CD4-positive, alpha-beta T cell treated with Interleukin-10 for 1 hour (primary cell): ENCODE measurements around the gene SCYGR8.
"Not testable (repeated sequence)": the region's sequence is repeated elsewhere in the genome, so short reads cannot be mapped to it uniquely, and the experiment has no call there.

Experiments used
- DNase-seq: peaks from one replicate; pipeline ENCODE4 v3.0.0-alpha.2; 2020

SCYGR8 gene, protein sequence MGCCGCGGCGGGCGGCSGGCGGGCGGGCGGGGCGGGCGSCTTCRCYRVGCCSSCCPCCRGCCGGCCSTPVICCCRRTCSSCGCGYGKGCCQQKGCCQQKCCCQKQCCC

DNA sequence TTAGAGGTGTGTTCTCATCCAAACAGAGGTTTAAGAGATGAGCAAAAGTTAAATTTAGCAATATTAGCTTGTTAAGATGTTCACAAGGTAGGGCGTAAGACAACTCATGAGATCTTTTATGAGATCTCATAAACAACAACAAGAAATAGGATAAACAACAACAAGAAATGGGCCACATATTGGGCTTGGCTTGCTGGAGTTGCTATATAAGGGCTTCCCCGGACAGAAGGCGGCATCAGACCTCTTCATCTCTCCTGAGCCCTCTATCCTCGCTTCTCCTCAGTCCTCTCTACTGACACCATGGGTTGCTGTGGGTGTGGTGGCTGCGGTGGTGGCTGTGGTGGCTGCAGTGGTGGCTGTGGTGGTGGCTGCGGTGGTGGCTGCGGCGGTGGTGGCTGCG lies at the start of gene SCYGR8:
SCYGR8 (plus strand) TSS at position 301 of the 400 bp plus-strand sequence; CDS start at position 301, 0 bp downstream.
- DNase-seq: no peak

DNA sequence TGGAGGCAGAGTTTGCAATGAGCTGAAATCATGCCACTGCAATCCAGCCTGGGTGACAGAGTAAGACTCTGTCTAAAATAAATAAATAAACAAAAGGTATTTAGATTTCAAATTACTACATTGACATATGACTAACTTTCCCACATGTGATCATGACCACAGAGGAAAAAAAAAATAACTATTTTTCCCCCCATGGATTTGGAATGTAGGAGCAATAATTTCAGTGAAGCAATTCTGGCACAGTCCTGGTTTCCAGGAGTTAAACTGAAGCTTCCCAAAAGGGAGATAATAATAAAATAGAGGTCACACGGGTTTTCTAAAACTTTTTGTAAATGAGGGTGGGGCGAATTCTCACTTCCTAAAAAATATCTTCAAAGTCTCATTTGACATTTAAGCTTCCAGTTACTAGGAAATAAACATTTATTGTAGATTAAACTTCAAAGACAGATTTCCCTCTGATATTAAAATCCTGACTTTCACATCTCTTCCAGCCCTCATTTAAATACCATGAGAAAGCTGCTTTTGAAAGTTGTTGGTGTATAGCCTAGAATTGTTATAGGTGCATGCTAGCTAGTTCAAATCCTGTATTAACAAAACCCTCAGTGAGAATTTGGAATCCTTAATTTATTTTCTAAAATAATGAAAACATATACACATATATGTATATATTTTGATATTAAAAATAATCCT lies 48.6 kb upstream of the SCYGR8 start:
- DNase-seq: no peak

DNA sequence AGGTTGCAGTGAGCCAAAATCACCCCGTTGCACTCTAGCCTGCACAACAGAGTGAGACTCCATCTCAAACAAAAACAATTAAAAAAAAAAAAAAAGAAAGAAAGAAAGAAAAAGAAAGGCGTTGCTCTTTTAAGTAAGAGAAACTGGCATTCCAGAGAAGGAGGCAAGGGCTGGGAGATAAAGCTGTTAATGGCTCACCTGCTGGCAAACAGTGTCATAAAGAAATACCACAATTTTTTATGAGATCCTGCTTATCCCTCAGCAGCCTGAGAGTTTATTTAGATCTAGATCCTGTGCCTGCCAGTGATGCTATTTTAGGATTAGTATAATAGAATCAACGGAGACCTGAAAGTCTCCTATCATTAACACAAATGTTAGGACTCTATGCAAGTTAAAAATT lies 44.1 kb upstream of the SCYGR8 start:
- DNase-seq: no peak

DNA sequence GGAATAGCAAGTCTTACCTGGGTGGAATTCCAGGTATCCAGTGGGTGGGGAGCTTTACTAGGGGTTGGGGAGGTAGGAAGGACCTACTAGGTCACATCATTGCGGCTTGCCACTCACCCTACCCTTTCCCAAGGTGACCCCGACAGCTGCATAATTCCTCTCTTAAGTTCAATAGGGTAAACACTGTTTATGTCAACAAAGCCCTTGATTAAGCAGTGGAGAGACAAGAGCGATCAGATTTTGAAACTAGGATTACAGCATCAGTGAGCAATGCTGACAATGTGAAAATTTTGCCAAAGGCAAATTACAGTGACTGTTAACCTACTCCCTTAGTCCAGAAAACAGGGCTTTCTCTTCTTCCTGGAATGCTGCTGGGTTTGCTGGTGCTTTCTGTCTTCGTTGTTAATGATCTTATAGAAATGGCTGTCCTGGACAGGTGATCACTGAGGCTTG lies 42.4 kb upstream of the SCYGR8 start:
- DNase-seq: no peak

DNA sequence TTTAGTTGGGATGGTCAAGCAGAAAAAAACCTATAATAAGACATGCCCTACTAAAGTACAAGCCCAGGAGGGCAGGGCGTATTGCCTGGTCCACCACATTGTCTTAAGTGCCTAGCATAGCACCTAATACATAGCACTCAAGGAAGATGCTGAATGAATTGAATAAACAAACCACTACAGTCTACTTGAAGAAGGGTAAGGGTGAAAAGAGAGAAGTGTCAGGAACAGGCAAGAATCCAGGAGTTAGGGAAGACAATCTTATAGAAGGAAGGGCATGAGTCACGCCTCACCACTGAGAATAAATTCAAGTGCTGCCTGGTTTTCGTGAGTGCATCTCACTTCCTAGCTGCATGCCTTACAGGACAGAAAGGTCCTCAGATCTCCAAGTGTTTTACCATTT lies 41.7 kb upstream of the SCYGR8 start:
- no peak for DNase-seq

DNA sequence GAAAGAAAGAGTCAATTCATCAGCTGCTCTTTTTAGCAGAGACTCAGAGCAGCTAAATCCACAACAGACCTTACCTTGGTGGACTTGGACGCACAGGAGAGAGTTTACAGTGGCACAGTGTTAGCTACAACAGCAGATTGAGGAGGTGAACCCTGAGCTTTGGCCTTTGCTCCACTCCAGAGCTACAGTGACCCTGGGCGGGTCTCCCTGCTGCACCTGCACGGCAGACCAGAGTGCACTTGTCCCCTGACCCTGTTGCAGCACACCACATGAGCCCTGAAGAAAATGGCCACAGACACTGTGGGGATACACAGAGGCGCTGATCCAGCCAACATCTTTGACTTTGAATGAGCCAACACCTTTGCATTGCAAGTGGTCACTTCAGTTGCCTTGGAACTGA lies 38.8 kb upstream of the SCYGR8 start:
- no peak for DNase-seq

DNA sequence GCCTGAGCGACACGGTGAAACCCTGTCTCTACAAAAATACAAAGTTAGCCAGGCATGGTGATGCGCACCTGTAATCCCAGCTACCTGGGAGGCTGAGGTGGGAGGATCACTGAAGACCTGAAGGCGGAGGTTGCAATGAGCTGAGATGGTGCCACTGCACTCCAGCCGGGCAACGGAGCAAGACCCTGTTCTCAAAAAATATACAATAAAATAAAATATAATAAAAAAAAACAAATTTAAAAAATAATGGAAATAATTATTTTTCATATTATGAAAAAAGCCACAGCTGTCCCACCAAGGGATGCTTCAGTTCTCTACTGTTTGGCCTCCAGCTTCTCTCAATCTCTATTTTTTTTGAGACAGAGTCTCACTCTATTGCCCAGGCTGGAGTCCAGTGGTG lies 38.3 kb upstream of the SCYGR8 start:
- no peak for DNase-seq

DNA sequence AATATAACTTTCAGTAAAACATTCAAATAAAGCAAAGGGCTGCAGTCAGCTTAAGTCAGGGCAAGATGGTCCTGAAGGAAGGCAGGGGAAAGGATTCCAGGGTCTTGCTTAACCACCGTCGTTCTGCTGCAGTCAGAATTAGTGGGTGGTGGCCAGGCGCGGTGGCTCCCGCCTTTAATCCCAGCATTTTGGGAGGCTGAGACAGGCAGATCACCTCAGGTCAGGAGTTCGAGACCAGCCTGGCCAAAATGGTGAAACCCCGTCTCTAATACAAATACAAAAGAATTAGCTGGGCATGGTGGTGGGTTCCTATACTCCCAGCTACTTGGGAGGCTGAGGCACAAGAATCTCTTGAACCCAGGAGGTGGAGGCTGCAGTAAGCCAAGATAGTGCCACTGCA lies 34.7 kb upstream of the SCYGR8 start:
- no peak for DNase-seq

DNA sequence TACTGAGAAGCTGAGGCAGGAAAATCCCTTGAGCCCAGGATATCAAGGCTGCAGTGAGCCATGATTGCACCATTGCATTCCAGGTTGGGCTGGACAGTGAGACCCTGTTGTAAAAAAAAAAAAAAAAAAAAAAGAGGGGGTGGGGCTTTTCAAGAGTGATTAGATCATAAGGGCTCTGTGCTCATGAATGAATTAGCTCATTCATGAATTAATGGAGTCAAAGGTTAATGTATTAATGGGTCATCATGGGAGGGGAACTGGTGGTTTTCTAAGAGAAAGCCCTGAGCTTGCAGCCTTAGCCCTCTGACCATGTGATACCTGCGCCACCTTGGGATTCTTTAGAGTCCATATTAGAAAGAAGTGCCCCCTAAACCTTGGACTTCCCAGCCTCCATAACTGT lies 32.4 kb upstream of the SCYGR8 start:
- no peak for DNase-seq

DNA sequence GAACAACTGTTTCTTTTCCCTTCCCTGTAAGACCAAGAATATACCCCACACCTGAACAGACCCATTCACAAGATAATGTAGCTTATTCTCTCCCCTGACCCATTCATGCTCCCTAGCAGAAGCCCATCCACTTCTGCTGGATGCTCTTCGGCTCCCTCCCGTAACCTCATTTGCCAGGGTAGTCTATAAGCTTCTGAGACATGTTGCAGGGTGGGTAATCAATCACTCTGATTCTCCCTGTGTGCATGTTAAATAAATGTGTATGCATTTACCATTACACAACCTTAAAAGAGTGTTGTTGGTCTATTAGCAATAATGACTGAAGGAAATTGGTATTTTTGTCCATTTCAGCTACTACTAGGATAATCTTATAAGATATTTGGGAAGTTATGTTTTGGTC lies 29.2 kb upstream of the SCYGR8 start:
- DNase-seq: no peak

DNA sequence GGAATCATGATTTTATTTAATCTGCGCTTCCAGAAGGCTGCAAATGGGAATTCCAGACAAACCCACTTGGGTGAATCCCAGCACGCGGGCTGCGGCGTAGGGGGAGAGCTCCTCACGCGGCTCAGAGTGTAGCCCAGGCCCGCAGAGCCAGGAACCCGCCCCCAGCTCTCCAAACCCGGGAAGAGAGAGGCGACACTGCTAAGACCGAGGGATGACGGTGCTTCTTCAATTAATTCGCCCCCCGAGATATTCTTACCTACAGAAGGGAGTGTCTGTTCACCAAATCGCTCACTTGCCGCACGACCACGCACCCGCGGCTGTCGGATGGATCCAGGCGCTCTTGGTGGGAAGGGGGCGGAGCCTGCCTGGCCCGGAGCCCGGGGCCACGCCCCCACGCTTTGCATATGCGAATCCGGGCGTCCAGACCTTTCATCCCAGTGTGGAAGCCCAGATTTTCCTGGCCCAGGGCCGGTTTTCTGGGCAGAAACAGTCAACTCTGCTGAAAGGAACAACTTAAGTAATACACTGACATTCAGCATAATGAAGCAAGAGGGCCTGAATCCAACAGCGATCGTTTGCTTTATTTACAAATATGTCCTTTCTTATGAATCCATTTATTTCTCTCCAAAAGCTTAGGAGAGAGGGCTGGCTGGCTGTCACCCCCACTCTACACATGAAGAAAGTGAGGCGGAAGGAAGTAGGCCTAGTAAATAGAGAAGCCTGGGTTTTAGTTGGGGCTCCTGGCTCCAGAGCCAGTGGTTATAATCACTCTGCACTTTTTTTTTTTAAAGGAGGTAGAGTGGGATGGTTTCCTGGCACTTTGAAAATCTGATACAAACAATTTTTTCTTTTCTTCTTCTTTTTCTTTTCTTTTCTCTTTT lies 27.8 kb upstream of the SCYGR8 start, which contains the start of gene SLC19A3:
SLC19A3 (minus strand) TSS at position 342 of the 881 bp plus-strand sequence. CDS start 15,710 bp downstream, outside the sequence.
- DNase-seq: no peak

DNA sequence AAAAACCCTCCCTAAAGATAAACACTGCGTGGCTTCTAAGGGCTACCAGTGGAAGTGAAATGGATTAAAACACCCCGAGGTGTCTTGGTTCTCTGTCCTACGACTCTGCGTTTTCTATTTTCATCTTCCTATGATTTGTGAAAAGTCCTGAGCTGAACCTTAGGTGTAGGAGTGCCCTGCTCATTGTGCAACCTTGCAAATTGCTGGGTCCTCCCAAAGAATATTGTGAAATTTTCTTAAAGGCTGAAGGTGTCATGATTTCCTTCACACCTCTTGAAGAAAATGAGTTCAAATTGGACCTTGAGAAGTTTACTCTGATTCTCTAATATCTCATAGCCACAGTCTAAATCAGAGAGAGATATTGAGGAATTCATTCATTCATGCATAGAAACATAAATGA lies 26.1 kb upstream of the SCYGR8 start:
- no peak for DNase-seq

DNA sequence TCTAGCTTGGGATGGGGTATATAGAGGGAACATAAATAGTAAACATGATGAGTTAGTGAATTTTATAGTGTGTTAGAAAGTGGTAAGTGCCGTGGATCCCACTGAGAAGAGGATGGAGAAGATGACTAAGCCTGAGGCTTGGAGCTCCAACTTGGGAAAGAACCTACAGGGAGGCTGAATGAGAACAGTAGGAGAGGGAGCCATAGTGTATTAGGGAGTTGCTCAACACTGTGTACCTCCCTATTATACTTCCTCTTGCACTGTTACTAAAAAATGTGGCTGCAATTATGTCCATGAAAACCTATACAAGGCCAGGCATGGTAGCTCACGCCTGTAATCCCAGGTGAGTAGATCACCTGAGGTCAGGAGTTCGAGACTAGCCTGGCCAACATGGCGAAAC lies 25.0 kb upstream of the SCYGR8 start:
- DNase-seq: no peak

DNA sequence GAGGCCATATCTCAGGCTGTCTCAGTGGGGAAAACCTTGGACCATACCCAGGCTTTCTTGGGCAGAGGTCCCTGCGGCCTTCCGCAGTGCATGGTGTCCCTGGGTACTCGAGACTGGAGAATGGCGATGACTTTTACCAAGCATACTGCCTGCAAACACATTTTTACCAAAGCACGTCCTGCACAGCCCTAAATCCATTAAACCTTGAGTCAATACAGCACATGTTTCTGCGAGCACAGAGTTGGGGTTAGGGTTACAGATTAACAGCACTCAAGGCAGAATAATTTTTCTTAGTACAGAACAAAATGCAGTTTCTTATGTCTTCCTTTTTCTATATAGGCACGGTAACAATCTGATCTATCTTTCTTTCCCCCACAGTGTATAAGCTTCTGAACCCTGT lies 22.9 kb upstream of the SCYGR8 start:
- DNase-seq: not testable (repeated sequence)

DNA sequence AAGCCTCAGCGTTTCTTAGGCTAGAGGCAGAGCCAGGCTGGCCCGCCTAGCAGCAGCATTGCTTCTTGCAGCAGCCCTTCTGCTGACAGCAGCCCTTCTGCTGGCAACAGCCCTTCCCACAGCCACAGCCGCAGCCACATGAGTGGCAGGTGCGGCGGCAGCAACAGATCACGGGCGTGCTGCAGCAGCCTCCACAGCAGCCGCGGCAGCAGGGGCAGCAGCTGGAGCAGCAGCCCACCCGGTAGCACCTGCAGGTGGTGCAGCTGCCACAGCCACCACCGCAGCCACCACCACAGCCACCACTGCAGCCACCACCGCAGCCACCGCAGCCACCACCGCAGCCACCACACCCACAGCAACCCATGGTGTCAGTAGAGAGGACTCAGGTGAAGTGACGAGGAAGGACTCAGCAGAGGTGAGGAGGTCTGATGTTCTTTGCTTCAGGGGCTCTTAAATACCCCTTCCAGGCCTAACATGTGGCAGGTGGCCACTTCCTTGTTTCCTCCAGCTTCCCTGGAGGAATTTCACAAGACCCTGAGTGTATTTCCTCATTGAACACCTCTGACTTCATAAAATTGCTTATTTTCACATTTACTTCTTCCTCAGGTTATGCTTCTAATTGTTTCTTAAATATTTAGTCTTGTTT lies 21.2 kb upstream of the SCYGR8 start, which contains the start of gene SCYGR6:
SCYGR6 (minus strand) TSS at position 364 of the 646 bp plus-strand sequence; CDS start at position 364, 0 bp downstream.
- DNase-seq: no peak

DNA sequence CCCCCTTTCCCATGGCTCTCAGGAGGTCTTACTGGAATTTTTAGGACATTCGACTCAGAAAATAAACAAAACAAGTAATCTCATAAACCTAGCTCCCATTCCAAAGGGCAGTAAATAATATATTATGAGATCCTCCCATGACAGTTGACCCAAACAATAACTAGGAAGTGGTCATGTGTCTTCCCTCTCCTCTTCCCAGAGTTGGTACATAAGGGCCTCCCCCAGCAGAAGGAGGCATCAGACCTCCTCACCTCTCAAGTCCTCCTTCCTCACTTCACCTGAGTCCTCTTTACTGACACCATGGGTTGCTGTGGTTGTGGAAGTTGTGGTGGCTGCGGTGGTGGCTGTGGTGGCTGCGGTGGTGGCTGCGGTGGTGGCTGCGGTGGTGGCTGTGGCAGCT lies 17.7 kb upstream of the SCYGR8 start, which contains the start of gene SCYGR7:
SCYGR7 (plus strand) TSS at position 301 of the 400 bp plus-strand sequence; CDS start at position 301, 0 bp downstream.
- no peak for DNase-seq

DNA sequence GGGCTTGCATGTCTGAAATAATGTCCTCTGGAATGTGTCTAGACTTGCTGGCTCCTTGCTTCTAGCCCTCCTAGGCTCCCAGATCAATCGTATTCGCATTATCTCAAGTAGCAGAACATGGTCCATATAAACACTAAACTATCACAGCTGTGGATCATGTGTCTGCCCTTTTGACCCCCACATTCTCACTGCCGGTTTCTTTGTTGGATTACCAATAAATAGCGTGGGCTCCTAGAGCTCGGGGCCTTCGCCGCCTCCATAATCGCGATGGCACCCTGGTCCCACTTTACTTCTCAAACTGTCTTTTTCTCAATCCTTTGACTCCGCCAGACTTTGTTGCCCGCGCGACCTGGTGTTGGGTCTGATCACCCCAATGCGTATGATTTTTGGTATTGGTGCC lies 6.3 kb upstream of the SCYGR8 start:
- no peak for DNase-seq

DNA sequence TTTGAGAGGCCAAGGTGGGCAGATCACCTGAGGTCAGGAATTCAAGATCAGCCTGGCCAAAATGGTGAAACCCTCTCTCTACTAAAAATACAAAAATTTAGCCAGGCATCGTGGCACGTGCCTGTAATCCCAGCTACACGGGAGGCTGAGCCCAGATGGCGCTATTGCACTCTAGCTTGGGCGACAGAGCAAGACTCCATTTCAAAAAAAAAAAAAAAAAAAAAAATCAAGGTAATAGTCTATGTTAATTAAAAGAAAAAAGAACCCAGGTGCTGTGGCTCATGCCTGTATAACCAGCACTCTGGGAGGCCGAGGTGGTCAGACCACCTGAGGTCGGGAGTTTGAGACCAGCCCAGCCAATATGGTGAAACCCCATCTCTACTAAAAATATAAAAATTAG lies 5.0 kb upstream of the SCYGR8 start:
- DNase-seq: not testable (repeated sequence)

DNA sequence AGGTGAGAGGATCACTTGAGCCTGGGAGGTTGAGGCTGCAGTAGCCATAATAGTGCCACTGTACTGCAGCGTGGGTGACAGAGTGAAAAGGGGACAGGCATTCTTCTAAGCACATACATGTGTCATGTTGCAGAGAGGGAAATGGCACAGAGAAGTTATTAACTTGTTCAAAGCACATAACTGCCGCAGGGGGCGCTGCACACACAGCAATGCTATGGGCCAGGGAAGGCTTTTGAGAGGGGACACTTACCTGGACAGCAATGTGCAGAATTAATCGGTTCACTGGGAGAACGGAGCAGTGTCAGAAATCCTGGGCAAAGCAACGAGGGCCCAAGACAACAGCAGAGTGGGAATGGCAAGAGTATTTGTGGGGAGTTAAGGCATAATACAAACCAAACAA lies 2.4 kb downstream of the SCYGR8 start:
- DNase-seq: no peak

DNA sequence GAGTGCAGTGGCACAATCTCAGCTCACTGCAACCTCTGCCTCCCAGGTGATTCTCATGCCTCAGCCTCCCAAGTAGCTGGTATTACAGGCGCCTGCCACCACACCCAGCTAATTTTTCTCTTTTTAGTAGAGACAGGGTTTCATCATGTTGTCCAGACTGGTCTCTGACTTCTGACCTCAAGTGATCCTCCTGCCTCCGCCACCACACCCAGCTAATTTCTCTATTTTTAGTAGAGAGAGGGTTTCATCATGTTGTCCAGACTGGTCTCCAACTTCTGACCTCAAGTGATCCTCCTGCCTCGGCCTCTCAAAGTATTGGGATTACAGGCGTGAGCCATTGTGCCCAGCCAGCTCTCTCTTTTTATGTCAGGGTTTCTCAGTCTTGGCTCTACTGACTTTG lies 10.6 kb downstream of the SCYGR8 start:
- DNase-seq: not testable (repeated sequence)

DNA sequence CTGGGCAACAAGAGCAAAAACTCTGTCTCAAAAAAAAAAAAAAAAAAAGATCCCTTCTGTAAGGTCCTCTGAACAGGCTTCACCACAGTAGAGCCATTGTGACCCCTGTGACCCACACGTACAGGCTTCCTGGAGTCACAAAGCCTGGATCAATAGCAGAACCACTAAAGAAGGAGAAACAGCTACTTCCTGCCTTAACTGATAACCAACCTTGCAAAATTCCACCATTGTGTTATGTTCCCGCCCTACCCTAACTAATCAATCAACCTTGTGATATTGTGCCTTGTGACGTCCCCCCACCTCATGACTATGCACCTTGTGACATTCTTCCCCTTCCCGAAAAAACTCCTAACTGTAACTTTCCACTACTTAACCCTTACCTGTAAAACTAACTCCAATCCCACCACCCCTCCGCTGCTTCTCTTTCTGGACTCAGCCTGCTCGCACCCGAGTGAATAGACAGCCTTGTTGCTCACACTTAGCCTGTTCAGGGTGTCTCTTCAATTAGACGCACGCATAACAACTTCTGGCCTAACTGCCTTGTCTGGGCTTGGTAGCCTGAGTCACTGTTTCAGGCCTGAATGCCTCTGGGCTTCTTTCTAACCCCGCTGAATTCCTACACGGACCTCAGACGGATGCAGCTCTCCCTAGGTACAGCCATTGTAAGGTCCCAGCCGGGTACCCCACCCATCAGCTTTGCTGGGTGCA lies 13.9 kb downstream of the SCYGR8 start:
- no peak for DNase-seq

DNA sequence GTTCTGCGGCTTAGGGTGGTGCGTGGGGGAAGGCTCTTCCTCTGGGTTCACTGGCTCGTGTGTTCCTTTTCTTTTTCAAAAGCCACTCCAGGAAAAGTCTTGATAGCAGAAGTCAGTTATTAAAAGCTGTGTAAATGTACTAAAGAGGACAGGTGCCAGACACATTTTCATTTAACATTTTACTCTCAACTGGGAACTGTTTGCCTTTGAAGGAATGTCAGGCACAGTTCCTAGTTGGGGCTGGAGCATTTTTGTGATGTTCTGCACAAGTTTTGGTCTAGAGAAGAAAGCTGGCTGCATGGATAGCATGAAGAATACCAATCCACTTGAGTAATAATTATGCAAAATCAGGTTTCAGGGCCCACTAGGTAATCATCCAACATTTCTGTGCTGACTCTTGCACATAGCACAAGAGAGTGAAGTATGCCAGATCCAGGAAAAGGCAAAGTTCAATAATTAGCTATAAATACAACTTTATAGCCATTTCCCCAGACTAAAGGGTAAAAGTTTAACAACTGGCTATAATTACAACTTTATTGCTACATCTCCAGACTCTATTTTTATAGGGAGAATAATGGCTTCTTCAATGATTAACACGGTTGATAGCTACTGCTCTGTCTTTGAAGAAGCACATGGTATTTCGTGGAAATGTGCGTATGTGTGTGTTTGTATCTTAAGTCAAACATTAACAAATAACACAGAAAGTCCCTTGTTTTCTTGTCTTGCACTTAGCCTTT lies 16.2 kb downstream of the SCYGR8 start:
- DNase-seq: no peak
